8988T (cell line): Measurements from ENCODE around the gene GRID2.

Experiments used
- DNase-seq: peaks from one replicate; pipeline ENCODE4 v3.0.0; 2011

GRID2 gene

DNA sequence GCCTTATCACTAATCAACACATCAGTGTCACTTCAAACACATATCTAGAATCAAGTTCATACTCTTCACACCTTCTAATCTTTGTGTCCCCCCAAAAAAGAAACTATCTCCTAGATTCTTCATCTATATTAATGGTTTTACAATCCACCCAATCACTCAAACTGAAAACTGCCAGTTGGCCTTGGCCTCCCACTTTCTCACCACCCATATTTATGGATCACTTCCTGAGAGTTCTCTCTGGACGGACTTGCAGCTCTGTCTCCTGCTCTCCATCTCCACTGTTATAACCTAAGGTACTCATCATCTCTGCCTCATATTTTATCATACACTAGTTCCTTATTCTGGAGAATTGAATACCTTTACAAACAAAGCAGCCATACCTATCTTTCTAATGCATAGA lies 1418.7 kb downstream of the GRID2 start:
- no peak for DNase-seq

DNA sequence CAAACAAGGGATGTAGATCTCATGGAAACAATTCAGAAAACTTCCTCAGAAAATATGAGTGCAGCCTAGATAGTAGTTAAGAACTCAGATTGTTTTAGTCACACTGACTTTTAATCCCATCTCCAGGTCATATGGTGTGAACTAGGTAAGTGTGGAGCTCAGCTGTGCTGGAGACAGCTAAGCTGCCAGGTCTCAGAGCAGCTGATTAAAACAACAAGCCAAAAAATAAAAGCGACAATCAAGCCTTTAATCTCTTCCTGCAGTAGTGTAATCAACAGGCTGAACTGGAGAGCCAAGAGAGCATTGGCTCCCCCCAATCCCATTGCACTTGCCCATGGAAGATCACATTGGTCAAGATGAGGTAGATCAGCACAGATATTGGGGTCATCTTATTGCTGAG lies 1426.5 kb downstream of the GRID2 start:
- DNase-seq, result no peak

DNA sequence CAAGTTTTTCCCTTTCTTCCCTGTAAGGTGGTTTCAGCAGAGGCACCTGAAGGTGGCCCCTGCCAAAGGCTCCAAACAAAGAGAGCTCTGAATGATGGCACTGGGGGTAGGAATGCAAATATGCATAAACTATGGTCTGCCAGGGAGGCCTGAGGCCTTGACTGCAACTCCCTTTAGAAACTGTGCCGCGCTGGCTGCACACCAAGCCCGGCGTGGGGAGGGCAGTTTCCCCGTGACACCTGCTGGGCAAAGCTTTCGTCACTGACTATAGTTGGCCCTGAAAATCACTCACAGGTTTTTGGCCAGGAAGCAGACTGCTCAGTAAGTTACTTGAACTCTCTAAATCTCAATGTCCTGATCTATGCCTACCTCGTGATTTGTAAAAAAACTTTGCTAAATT lies 1427.0 kb downstream of the GRID2 start:
- DNase-seq, result no peak

DNA sequence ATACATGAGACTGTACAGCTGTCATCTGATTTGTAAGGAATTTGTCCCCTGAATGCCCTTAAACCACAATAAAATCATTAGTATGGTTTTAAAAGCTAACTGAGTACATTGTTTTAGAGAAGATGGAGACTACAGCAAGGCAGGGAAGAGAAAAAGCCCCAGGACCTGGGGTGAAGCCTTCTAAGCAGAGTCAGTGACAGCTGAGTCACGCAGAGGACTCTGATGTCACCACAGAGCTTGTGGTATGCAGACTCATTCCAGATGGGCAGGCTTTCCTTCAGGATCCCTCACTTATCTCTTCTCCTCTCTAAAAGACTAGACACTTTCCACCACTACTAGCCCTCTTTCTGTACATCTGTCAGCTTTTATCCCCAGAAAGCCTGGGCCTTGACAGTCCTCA lies 1427.7 kb downstream of the GRID2 start:
- DNase-seq, result no peak

DNA sequence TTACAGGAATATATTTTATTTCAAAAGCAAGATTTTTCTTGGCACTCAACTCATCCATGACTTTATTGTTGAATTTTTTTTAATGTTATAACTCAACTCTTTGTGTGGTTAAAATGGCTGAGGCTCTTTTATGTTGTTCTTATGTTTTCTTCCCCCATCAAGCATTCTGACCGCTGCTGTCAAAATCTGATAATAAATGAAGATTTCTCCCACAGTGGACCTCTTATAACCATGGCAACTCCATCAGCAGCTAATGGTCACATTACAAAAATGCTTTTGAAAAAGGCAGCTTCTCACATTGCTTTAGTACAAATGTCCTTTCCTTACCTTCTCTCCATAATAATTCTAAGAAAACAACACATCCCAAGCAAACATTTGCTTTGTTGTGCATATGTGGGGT lies 1428.7 kb downstream of the GRID2 start:
- no peak for DNase-seq

DNA sequence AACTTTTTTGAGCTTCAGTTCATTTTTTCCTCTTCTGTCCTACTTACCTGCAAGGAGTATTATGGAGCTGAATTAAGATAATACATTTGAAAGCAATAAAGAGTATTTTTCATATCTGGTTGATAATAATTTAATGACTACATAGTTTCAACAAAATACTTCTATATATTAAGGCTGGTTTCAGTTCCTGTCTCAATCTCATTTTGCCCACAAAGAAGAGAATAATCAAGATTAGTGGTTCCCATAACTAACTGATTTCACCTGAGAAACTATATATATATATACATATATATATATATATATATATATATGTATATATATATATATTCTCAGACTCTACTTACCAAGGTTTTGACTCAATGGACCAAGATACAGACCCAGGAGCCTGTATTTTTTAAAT lies 1437.1 kb downstream of the GRID2 start:
- no peak for DNase-seq

DNA sequence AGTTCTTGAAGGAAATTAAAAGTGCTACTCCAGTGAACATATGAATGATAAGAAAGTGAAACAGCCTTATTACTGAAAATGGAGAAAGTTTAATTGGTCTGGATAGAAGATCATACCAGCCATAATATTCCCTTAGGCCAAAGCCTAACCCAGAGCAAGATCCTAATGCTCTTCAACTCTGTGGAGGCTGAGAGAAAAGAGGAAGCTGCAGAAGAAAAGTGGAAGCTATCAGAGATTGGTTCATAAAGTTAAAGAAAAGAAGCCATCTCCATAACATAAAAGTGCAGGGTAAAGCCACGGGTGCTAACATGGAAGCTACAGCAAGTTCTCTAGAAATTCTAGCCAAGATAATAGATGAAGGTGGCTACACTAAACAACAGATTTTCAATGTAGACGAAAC lies 1439.3 kb downstream of the GRID2 start:
- DNase-seq, result no peak

DNA sequence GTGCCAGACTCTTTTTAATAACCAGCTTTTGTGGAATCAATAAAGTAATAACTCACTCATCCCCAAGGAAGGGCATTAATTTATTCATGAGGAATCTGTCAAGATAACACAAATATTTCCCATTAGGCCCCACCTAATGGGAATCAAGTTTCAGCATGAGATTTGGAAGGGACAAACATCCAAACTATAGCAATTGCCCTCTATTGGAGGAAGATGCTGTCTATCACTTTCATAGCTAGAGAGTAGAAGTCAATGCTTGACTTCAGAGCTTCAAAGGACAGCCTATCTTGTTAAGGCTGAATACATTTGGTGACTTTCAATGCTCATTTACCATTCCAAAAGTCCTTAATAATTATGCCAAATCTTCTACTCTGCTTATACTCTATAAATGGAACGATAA lies 1439.9 kb downstream of the GRID2 start:
- no peak for DNase-seq

DNA sequence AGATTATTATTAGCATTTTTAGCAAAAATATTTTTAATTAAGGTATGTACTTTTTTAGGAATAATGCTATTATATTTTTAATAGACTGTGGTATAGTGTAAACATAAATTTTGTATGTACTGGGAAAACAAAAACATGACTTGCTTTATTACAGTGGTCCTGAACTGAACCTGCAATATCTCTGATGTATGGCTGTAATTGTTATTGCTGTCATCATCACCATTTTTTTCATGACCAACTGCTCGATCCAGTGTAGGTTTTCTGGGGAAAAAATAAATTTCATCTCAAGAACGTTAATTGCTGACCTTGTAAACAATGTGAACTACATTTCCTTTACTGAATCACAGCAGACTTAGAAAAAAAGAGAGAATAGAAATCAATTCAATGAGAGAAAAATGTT lies 1441.2 kb downstream of the GRID2 start:
- no peak for DNase-seq

DNA sequence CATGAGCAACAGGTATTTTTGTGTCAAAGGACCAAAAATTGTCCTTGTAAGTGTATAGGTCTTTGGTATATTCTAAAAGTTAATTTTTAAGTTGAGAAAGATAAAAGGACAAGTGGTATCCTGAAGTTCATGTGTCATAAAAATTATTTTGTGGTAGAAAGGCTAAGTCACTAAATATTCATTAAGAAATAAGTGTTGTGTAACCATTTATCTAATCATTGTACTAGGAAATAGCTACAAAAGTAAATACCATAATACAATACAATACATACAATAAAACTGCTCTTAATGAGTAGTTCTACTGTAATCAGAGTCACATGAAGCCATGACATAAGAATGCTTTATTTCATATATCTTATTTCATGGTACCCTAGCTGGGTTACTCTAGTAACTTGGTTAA lies 1442.3 kb downstream of the GRID2 start:
- DNase-seq, result no peak

DNA sequence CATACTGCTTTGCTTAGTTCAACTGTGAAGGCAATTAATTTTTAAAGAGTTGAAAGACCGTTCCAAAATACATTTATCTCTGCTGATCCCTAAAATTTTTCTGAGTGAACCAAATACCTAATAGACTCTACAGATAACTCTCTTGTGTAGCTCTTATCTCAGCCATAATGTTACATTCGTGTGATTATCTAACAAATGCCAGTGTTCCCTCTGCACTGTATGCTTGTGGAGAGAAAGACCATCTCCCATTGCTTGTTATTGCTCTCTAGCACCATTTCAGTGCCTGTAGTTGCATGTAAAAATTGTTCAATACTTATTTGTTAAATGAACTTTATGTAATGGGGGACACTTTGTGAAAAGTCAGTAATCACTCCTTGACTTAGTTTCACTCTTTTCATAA lies 1443.5 kb downstream of the GRID2 start:
- no peak for DNase-seq

DNA sequence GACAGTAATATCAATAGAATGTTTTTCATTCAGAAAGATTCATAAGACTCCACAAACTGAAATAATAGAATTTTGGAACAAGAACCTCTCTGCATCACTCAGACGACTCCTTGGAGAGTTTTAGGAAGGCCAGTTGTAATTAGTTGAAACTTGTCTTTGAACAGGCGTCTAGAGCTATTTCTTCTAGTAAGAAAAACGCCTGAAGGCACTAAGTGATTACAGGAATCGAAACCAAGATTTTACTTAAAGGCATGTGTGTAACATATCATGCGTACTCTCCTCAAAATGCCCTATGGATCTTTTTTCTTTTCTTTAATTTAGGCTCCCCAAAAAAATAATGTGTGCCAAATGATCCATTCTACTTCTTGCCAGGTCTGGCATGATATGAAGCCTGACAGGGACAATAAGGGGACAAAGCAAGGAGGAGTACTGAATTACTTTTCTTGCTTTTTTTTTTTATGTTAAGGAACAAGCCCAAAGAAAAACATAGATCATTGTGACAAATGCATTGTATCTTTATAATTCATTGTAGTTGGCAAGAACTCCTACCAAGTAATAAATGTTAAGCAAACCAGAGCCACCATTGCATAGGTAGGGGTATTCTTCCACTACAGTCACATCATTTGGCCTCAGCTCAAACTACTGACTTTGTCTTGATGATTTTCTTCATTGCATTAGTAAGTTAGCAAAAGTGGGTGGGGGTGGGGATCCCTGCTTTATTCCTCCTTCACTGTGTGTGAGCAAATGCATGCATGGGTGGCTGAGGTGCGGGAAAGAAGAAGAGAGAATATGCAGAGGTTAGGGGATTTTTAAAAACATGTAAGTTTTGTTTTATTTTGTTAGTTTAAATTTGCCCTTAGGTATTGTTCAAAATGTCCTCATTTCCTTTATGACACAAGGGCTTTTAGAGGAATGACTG lies 1444.9 kb downstream of the GRID2 start:
- DNase-seq, result no peak

DNA sequence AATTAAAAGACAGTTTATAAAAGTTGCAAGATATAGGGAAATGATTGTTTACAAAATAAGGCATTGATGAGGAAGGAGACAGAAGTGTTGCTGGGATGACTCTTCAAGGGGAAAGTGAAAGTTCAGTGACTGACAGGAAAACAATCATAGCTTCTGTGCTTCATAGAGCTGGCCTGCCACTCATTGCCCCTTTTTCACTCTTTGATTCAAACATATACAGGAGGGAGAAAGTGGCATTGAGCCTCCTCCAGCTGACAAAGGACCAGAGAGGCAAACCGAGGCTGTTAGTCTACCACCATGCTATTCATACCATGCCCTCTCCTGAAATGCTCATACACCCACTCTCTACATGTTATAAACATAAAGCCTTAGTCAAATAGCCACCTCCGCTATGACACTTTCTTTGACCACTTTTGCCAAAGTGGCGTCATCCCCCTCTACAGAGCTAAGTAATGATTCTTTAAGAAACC lies 1445.6 kb downstream of the GRID2 start:
- DNase-seq, result no peak

DNA sequence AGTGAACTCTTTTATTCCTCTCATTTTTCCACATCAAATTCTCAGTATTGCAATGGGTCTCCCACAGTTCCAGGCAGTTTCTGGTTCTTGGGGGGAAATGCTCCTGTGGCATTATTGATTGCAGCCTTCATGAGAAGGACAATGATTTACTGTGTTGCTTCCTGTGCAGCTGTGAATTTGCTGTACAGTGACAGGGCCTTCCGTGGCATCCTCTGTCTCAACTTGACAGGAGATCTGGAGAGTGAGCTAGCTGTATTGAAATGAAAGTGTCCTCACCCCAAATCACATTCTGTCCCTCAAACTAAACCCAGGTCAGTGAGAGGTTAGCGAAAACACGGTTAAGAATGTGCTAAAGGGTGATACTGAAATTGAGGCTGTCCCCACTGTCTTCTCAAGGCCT lies 1447.6 kb downstream of the GRID2 start:
- DNase-seq, result no peak

DNA sequence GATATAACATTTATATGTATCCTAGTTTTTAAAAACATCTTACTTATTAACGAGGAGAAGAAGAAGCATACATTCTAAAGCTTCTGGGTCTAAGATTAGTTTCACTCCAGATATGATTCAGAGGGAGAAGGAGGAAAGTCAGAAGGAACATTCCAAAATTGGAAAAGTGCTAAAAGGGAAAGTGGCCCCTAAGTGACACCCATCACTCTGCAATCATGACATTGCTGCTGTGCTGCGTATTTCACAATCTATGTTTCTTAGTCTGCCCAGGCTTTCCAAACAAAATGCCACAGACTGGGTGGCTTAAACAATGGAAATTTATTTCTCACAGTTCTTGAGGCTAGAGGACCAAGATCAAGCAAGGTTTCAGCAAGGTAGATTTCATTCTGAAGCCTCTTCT lies 1452.3 kb downstream of the GRID2 start:
- DNase-seq, result no peak

DNA sequence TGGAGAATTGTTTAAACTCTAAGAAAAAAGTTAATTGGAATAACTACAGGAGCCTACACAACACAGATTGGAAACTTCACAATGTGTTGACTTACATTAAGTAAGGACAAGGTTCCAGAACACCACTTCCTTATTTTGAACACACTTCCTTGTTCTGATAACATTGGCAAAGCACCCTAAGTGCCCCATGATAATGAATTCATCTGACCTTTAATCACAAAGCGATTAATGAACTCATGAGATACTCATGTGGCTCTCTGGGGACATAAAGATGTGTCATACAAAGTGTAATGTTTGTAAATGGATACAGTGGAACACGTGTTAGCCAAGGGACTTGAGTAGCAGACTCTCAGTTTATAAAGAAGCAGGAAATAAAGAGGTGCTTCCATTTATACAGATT lies 1455.7 kb downstream of the GRID2 start:
- no peak for DNase-seq

DNA sequence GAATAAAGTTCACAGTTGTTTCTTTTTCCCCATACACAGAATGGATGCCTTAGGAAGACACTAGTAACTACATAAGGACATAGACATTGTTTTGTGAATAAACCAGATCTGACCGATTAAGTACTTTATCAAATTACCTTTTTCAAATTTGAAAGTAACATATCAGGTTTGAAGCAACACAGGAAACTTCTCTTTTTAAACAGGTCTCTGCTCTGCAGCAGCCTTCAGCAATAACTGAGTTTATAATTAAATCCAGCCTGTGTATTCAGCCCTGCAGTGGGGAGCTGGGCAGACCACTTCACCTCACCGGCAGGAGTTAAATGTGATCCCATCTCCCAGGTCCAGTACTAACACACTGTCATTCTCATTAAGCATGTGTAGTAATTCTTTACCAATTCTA lies 1456.5 kb downstream of the GRID2 start:
- DNase-seq, result no peak

DNA sequence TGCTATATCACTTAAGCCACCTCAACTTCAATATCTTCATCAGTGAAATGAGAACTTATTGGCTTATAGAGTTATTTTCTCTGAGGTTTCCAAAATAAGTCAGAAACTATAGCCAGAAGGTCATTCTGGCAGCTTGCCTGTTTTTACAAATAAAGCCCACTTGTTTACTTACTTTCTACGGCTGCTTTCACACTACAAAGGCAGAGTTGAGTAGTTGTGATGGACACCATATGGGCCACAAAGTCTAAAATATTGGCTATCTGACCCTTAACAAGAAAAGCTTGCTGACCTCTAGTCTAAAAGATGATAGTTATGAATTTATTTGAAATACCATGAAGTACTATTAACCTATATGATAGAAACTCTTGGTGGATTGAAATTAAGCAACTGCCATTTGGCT lies 1457.5 kb downstream of the GRID2 start:
- no peak for DNase-seq

DNA sequence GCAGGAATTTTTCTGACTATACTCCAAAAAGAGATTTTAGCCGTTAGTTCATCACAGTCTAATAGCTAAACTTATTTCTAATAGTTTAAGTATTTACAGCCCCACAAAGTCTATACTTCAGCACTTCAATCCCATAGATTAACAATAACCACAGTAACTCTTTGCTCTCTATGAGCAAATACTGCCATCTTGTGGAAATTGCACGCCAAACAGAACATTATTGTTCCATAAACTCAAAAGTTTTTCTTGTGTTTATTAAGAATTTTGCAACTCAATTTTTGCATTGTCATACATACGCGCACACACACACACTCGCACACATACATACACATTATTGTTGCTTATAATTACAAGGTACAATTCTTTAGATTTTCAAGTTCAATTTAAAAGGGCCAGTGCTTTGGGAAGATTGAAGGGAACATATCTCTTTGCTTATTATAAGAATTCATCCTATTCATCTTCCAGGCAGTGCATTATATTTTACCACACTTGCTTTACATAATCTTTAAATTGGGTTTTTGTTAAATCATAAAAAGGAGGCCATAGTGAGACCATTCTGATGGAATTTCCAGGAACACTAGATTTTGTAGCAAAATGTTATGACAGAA lies 1461.0 kb downstream of the GRID2 start:
- no peak for DNase-seq

DNA sequence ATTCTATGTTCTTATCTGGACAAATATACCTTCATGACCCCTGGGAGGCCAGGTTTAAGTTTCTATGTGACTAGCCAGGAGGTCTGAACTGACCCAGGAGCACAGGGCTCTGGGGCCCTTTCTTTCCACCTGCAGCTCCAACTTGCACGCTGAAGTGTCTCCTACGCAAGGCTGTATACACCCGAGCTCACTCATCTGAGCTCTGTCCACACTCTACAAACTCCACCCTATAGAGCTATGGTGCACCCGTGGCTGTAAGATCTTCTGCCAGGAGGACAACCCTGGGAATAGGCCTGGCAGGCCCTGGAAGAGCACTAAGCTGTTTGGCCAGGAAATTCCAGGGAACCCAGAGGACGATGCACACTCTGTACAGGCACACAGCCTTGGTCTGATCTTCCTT lies 1464.2 kb downstream of the GRID2 start:
- DNase-seq, result no peak

DNA sequence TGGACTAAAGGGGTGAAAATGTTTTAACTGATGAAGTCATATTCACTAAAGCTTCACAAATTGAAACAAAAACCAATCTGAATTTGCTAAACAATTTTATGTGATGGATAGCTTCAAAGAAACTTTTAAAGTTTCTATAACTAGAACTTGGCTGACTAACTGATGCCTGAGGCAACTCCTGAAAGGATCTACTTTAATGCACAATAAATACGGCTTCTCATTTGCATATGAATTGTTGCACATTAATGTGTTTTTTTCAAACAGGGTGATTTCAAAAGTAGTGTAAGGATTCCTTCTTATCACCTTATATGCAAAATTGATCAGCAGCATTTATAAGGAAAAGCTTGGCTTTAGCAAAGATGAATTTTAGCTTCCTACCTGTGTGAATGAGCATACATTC lies 1466.4 kb downstream of the GRID2 start:
- no peak for DNase-seq

DNA sequence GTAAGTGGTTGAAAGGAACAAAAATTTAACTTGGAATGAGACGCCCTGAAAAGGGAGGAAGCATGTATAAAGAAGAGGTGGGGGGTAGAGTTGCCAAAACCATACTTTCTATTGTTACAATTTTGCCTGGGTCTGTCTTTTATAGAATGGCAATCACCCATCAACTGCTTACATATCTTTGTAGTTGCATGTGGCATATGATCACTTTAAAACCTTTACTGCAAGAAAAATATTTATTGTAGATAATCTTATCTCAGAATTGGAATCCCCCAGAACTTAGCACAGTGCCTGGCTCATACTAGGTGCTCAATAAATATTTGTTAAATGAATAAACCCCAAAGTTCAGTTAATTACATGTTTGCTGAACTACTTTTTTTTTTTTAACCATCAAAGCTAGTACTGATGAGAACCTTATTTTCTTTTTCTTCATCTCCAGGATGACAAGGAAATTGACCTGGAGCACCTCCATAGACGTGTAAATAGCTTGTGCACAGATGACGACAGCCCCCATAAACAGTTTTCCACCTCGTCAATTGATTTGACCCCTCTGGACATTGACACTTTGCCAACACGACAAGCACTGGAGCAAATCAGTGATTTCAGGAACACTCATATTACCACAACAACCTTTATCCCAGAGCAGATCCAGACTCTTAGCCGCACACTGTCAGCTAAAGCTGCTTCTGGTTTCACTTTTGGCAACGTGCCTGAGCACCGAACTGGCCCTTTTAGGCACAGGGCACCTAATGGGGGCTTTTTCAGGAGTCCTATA lies 1468.1 kb downstream of the GRID2 start:
- no peak for DNase-seq

DNA sequence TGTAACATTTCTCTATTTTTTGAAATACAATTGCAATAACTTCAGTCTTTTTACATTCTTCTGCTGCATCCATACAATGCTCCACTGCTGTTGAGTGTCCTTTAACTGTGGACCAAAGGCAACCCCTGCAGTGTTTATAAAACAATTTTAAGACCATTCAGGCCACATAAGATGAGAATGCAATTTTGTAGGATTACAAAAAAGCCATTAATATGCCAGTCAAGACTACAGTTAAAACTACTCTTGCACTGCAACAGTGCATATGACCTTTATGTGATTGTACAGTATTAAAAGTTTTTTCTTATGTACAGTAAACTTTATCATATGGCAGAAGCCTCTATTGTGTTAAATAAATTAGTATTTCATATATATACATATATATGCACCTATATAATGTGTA lies 1469.1 kb downstream of the GRID2 start:
- no peak for DNase-seq

DNA sequence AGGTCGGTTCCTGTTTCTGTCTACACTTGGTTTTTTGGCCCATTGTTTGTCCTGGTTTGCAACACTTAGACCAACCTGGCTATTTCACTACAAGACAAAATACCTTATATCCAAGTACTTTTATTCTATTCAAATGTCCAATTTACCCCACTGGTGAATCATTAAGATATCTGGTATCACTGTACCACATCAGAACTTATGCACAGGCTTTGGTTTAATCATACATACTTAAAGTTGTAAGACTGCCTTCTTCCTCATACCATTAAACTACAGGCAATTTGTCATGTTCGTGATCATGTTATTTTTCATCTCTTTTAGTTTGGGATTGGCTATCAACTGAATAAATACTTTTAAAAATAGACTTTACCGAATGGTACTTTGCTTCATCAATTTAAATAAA lies 1471.8 kb downstream of the GRID2 start:
- no peak for DNase-seq
